Heart left ventricle (tissue), 16 donors: ENCODE results near the gene SDS. TPM values are rescaled to one million over a fixed set of nuclear protein-coding genes. Genes with fewer than 3 reads are reported as not detected.
A peak's percentile ranks its signal among the peaks of the same experiment; 100 is the strongest.

ENCODE experiments used
- ATAC-seq, 4 donors: fragments of 200-7000 bp; cut with Tn5 transposase; one replicate each; pipeline ENCODE4 v1.9.1; 2020 to 2022; ENCODE audit warnings: moderate library complexity in 4 of 4, mild to moderate bottlenecking in 3 of 4, moderate number of reproducible peaks in 1 of 4
- DNase-seq, 5 donors: peaks; one replicate each; pipeline ENCODE4 v3.0.0-alpha.2; 2020
- H3K27ac ChIP-seq, 12 donors: fragments of 200-600 bp; sonication (generic) in 4 of 12; one replicate each; pipeline versions ENCODE4 v1.5.0 to v1.8.0; 2016 to 2022; ENCODE audit warnings: mild to moderate bottlenecking in 2 of 12
- H3K27me3 ChIP-seq, 9 donors: fragments of 200-600 bp; sonication (generic) in 2 of 9; one replicate each; pipeline versions ENCODE4 v1.5.1 to v1.8.0; 2016 to 2022; ENCODE audit warnings: mild to moderate bottlenecking in 3 of 9
- H3K36me3 ChIP-seq, 9 donors: fragments of 200-600 bp; sonication (generic) in 2 of 9; one replicate each; pipeline versions ENCODE4 v1.5.0 to v1.8.0; 2018 to 2022; ENCODE audit warnings: mild to moderate bottlenecking in 2 of 9
- H3K4me1 ChIP-seq, 12 donors: fragments of 200-600 bp; sonication (generic) in 4 of 12; one replicate each; pipeline versions ENCODE4 v1.5.0 to v1.8.0; 2016 to 2022; ENCODE audit warnings: mild to moderate bottlenecking in 3 of 12
- H3K4me3 ChIP-seq, 12 donors: fragments of 200-600 bp; sonication (generic) in 4 of 12; one replicate each; pipeline versions ENCODE4 v1.5.0 to v1.8.0; 2017 to 2022; ENCODE audit warnings: mild to moderate bottlenecking in 9 of 12, moderate library complexity in 4 of 12
- H3K9me3 ChIP-seq, 12 donors: fragments of 200-600 bp; sonication (generic) in 4 of 12; one replicate each; pipeline versions ENCODE4 v1.5.0 to v1.8.0; 2016 to 2022; ENCODE audit warnings: mild to moderate bottlenecking in 1 of 12
- POLR2A ChIP-seq, 2 donors: fragments of 450-650 bp; IDR thresholded peaks; one replicate each; pipeline ENCODE4 v1.6.1; 2017; ENCODE audit warnings: antibody characterized with exemption in 2 of 2, mild to moderate bottlenecking in 2 of 2, moderate library complexity in 2 of 2
- WGBS, 4 donors: extraction: QIAGEN DNeasy Blood & Tissue Kit in 2 of 4; methylation state at CpG; one replicate each; pipeline versions ENCODE4 v1.1.5 to v1.1.7; 2013 to 2018; 5-methylcytosine and 5-hydroxymethylcytosine counted together
- intact Hi-C, 10 donors: fragments of 100-400 bp; cut with DNase I; formaldehyde crosslinking; loops; one replicate each; pipeline versions ENCODE4 v1.11.1 to v1.14.2; 2022
- polyA plus RNA-seq, 2 donors: library from polyadenylated mRNA; stranded (reverse); fragments of 200-250 nt; gene quantifications; one replicate each; pipeline ENCODE4 v1.2.3, GENCODE V29; 2013
- total RNA-seq, 9 donors: library from RNA; depleted of rRNA in 2 of 9; stranded (reverse); fragments of >200 nt in 2 of 9; fragmentation: NEBNext Ultra II Directional in 3 of 9; extraction: Animal tissue kit (Norgen Biotek cat#: 25700) in 3 of 9; gene quantifications; one replicate each; pipeline versions ENCODE4 v1.1.0 to v1.2.4, GENCODE V29; 2016 to 2023
- TF ChIP-seq, protein P1 (sequence below), 12 donors: fragments of 200-600 bp; sonication (generic) in 4 of 12; IDR thresholded peaks; one replicate each; pipeline versions ENCODE4 v1.5.0 to v1.8.0; 2018 to 2022; ENCODE audit warnings: antibody characterized with exemption in 12 of 12, mild to moderate bottlenecking in 5 of 12
- donor health status: ischemic (EF 13 %, LVEDD 7.1; RV severe dilation, severe dysfunction).
- donor health status: healthy with polysubstance abuse.
- donor health status: DM: no; HTN: yes; CAD: no.
- donor health status: DM: no; HTN: no; CAD: no.
- donor health status: ischemic (EF 25% LVEDD 6.9; RV normal size, moderate dysfunction).
- donor health status: ischemic (EF 25% LVEDD 5.7; RV mildly dilated, moderate dysfunction).
- donor health status: healthy.
- donor health status: DM: yes; HTN: yes; CAD: no.
- donor health status: ischemic (EF 35%, LVEDD 5.7; RV mildly dilated, moderate dysfunction).
- donor health status: nonischemic (EF 11% LVEDD 7.7; RV severe dilation, severe dysfunction).
- donor health status: DM: yes; HTN: yes; CAD: no.
- donor health status: PGD.
- donor health status: ischemic (EF 29% LVEDD 5.4; RV normal size, mild dysfunction).
- donor health status: nonischemic (EF 23%, LVEDD 6.1; RV moderate dilation, normal function).

SDS gene
- total and polyA plus RNA-seq, 11 donors: 0.28 to 10.5 (median 0.44) TPM; not detected in 6

DNA sequence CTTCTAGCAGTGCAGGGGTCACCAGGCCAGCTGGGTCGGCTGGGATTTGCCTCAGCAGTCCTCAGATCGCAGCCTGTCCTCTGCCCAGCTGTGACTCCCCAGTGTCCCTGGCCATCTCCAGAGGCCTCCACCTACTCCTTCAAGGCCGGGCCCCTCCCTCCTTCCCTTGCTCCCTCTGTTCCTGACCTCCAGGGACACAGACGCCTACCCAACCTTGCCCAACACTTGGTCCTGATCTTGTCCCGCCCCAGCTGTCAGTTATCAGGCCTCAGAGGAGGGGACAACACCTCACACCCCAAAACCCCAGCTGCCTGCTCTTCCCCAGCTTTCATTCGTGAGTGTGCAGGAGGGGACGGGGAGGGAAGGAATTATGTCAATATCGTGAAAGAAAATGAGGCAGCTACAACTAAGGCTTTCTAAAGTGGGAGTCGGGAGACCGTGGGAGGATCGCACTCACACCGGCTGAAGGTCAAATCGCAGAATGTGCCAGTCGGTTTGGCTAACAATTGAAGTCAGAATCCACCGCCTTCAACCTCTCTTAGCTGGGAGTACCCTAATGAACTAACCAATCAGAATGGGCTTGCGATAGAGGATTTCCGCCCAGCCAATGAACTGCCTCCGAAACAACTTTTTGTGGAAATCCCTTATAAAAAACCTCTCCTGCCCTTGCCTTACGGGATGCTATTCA, 54.7 kb downstream of the SDS start:
- Histone ChIP-seq H3K4me1 (no peaks in the 10 kb centered on the region), H3K9me3 (no peaks in the 10 kb centered on the region), H3K4me3 (no peak overlapping the region), H3K27ac (no peak overlapping the region), H3K27me3 (no peaks in the 10 kb centered on the region), H3K36me3 (no peaks in the 10 kb centered on the region)
- TF ChIP-seq POLR2A (IDR thresholded peaks at IDR 0.05): no peak
- TF ChIP-seq, protein P1, sequence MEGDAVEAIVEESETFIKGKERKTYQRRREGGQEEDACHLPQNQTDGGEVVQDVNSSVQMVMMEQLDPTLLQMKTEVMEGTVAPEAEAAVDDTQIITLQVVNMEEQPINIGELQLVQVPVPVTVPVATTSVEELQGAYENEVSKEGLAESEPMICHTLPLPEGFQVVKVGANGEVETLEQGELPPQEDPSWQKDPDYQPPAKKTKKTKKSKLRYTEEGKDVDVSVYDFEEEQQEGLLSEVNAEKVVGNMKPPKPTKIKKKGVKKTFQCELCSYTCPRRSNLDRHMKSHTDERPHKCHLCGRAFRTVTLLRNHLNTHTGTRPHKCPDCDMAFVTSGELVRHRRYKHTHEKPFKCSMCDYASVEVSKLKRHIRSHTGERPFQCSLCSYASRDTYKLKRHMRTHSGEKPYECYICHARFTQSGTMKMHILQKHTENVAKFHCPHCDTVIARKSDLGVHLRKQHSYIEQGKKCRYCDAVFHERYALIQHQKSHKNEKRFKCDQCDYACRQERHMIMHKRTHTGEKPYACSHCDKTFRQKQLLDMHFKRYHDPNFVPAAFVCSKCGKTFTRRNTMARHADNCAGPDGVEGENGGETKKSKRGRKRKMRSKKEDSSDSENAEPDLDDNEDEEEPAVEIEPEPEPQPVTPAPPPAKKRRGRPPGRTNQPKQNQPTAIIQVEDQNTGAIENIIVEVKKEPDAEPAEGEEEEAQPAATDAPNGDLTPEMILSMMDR (IDR thresholded peaks at IDR 0.05): no peak
- WGBS, 4 donors: 55 to 69% (median 64%) methylated on average over 17 to 19 of the region's 19 CpGs
- intact Hi-C loops: no loop called here
- peak in 1 of 4 donors; percentile 33 for ATAC-seq
- DNase-seq: no peak

DNA sequence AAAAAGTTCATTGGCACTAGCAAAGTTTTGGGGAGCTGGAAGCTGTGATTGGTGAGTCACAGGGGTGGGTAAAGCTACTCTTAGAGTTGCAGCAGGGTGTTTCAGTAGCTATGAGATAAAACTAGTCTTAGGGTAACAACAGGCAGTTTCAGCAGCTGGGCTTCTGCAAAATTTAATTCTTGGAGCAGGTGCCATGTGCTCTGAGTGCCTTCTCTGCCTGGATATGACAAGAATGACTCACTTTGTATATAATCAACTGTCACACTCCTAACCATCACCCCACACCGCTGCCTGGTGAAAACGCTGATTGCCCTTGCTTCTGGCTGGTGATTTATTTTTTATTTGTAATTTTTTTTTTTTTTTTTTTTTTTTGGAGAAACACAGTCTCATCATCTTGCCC, 55.8 kb downstream of the SDS start:
- no peaks in the 10 kb centered on the region for H3K4me1 ChIP-seq
- 75 to 89% (median 85%) methylated on average over 2 of the region's 2 CpGs for WGBS, 4 donors
- H3K27me3 ChIP-seq: no peaks in the 10 kb centered on the region
- no peak overlapping the region for H3K4me3 ChIP-seq
- no peak overlapping the region for H3K27ac ChIP-seq
- no peaks in the 10 kb centered on the region for H3K36me3 ChIP-seq
- ATAC-seq (no peak), DNase-seq (no peak)
- intact Hi-C loops: no loop called here
- TF ChIP-seq, protein P1 (IDR thresholded peaks at IDR 0.05): no peak
- no peak for TF ChIP-seq POLR2A (IDR thresholded peaks at IDR 0.05)
- H3K9me3 ChIP-seq: no peaks in the 10 kb centered on the region

GRCh38 chr12:113347107-113347506, 56.6 kb downstream of the SDS start:
- WGBS, 4 donors: 87 to 95% (median 92%) methylated on average over 3 of the region's 3 CpGs
- H3K27me3 ChIP-seq: no peaks in the 10 kb centered on the region
- H3K9me3 ChIP-seq: no peaks in the 10 kb centered on the region
- no peaks in the 10 kb centered on the region for H3K4me1 ChIP-seq
- no peak for DNase-seq
- no peaks in the 10 kb centered on the region for H3K36me3 ChIP-seq
- intact Hi-C loops: no loop called here
- H3K4me3 ChIP-seq: no peak overlapping the region
- no peak for TF ChIP-seq POLR2A (IDR thresholded peaks at IDR 0.05)
- TF ChIP-seq, protein P1 (IDR thresholded peaks at IDR 0.05): no peak
- H3K27ac ChIP-seq: no peak overlapping the region
- ATAC-seq: no peak

GRCh38 chr12:113346353-113346752, 57.3 kb downstream of the SDS start:
- WGBS, 4 donors: 81 to 88% (median 84%) methylated on average over 4 to 5 of the region's 5 CpGs
- intact Hi-C loops: no loop called here
- ATAC-seq: no peak

More at GRCh38 chr12:113346353-113346752, 57.3 kb downstream of the SDS start:
- Histone ChIP-seq H3K4me3 (no peak overlapping the region), H3K4me1 (no peaks in the 10 kb centered on the region), H3K36me3 (no peaks in the 10 kb centered on the region), H3K9me3 (no peaks in the 10 kb centered on the region), H3K27me3 (no peaks in the 10 kb centered on the region), H3K27ac (no peak overlapping the region)
- DNase-seq: no peak
- TF ChIP-seq POLR2A (IDR thresholded peaks at IDR 0.05): no peak
- TF ChIP-seq, protein P1 (IDR thresholded peaks at IDR 0.05): no peak
